Lung microvascular endothelial cell (primary cell): ENCODE results near the gene TMCO1. TPM values are rescaled to one million over a fixed set of nuclear protein-coding genes. Genes with fewer than 3 reads are reported as not detected.
"Not testable (repeated sequence)": the region's sequence is repeated elsewhere in the genome, so short reads cannot be mapped to it uniquely, and the experiment has no call there.

Experiments
- DNase-seq, 2 donors: peaks; one replicate each; pipeline versions ENCODE4 v3.0.0 to v3.0.0-alpha.2; 2010; ENCODE audit warnings: low read depth in 2 of 2
- total RNA-seq: library from RNA; depleted of rRNA; stranded (reverse); fragments of >200 nt; gene quantifications from 2 replicates; pipeline ENCODE4 v1.2.1, GENCODE V29; 2014

Gene TMCO1
- total RNA-seq, 1 donor from 2014 or later, result 48.0 TPM

- DNase-seq, result no peak
These were observed 81.7 kb downstream of the TMCO1 start for GRCh38 chr1:165686971-165687433.

GRCh38 chr1:165686121-165686970, 82.3 kb downstream of the TMCO1 start:
- DNase-seq, result no peak

GRCh38 chr1:165683848-165684485, 84.7 kb downstream of the TMCO1 start:
- DNase-seq, result no peak

GRCh38 chr1:165680773-165681172, 87.9 kb downstream of the TMCO1 start:
- DNase-seq, result not testable (repeated sequence)

- DNase-seq, result no peak
These were observed 88.4 kb downstream of the TMCO1 start for GRCh38 chr1:165680303-165680702.

- no peak for DNase-seq
These were observed 89.2 kb downstream of the TMCO1 start for GRCh38 chr1:165679282-165680036.

GRCh38 chr1:165678509-165678908, 90.2 kb downstream of the TMCO1 start:
- peak in 1 of 2 donors; percentile 9 for DNase-seq

Other genes starting within 250 kb of the TMCO1 start
- not detected in 2 replicates for gene LRRC52, start 224.9 kb downstream of the TMCO1 start, total RNA-seq
- 148 and 319 TPM in 2 replicates for gene MGST3, start 137.6 kb downstream of the TMCO1 start, total RNA-seq
- 79.8 and 85.0 TPM in 2 replicates for gene ALDH9A1, start 70.3 kb downstream of the TMCO1 start, total RNA-seq
- 50.8 and 53.4 TPM in 2 replicates for gene UCK2, start 58.7 kb upstream of the TMCO1 start, total RNA-seq